Testis (tissue), 3 donors: ENCODE measurements around the gene TM4SF20. TPM values are rescaled to one million over a fixed set of nuclear protein-coding genes. Genes with fewer than 3 reads are reported as not detected.
A peak's percentile ranks its signal among the peaks of the same experiment; 100 is the strongest.

Experiments used
- DNase-seq: peaks from one replicate; pipeline ENCODE4 v3.0.0-alpha.2; 2019
- H3K27ac ChIP-seq, 2 donors: fragments of 200-600 bp; sonication (generic); one replicate each; pipeline ENCODE4 v1.5.1; 2019
- H3K27me3 ChIP-seq: fragments of 200-600 bp; sonication (generic); one replicate; pipeline ENCODE4 v1.5.1; 2019
- H3K36me3 ChIP-seq: fragments of 200-600 bp; sonication (generic); one replicate; pipeline ENCODE4 v1.5.1; 2017; ENCODE audit warnings: low read depth; ENCODE audit errors: missing control alignments
- H3K4me1 ChIP-seq: fragments of 200-600 bp; sonication (generic); one replicate; pipeline ENCODE4 v1.5.1; 2019
- H3K4me3 ChIP-seq, 2 donors: fragments of 200-600 bp; sonication (generic); one replicate each; pipeline ENCODE4 v1.5.1; 2017 to 2019
- H3K9me3 ChIP-seq: fragments of 200-600 bp; sonication (generic); one replicate; pipeline ENCODE4 v1.5.1; 2017
- CTCF ChIP-seq, 3 experiments: fragments of 450-650 bp in 2 of 3; fragments of 200-600 bp in 1 of 3; sonication (generic) in 1 of 3; IDR thresholded peaks; one replicate each; pipeline ENCODE4 v1.5.1; 2016 to 2019; ENCODE audit warnings: antibody characterized with exemption in 3 of 3, mild to moderate bottlenecking in 2 of 3, moderate library complexity in 1 of 3
- POLR2A ChIP-seq: fragments of 450-650 bp; IDR thresholded peaks from one replicate; pipeline ENCODE4 v1.6.1; 2017; ENCODE audit warnings: antibody characterized with exemption, mild to moderate bottlenecking, moderate library complexity
- WGBS, 2 donors: methylation state at CpG; one replicate each; pipeline ENCODE4 v1.1.5; 2018; 5-methylcytosine and 5-hydroxymethylcytosine counted together
- intact Hi-C: fragments of 100-400 bp; cut with DNase I; formaldehyde crosslinking; loops from one replicate; pipeline ENCODE4 v1.15.1; 2023; ENCODE audit warnings: low total_unique reads
- polyA plus RNA-seq: library from polyadenylated mRNA; stranded (reverse); fragments of 350-450 nt; fragmentation: Illumina TruSeq; extraction: RNeasy Lipid Tissue Mini Kit (QIAGEN cat#74804); gene quantifications from one replicate; pipeline ENCODE4 v1.2.3, GENCODE V29; 2014; ENCODE audit warnings: low read depth, low replicate concordance; ENCODE audit not compliant: insufficient read depth
- total RNA-seq, 2 donors: library from RNA; depleted of rRNA; stranded (reverse); fragments of >200 nt; gene quantifications; one replicate each; pipeline ENCODE4 v1.2.3, GENCODE V29; 2016

Gene TM4SF20
- total and polyA plus RNA-seq, 3 donors from 2014 or later = 0.79 to 5.5 (median 2.2) TPM

DNA sequence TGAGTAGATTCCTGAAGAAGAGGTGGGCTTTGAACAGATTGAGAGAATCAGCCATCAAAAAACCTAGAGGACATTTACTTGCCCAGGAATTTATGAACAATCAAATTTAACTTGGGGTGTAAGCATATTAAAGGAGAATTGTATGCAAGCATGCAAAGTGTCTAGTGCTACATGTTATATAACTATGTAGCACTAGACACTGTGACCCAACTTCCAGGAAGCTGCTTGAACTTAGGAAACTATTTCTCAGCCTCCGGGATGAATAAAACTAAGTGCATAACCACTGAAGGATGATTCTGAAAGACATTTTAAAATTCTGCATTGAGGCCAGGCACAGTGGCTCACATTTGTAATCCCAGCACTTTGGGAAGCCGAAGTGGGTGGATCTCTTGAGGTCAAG is 41.7 kb downstream of the TM4SF20 start:
- no peak overlapping the region for H3K4me3 ChIP-seq
- H3K27ac ChIP-seq = no peak overlapping the region
- no peaks in the 10 kb centered on the region for H3K9me3 ChIP-seq
- no peak for TF ChIP-seq CTCF (IDR thresholded peaks at IDR 0.05)
- TF ChIP-seq POLR2A = no peak
- intact Hi-C loops = no loop called here
- WGBS, 2 donors = 98 to 100% methylated on average over 2 of the region's 2 CpGs
- no peaks in the 10 kb centered on the region for H3K27me3 ChIP-seq
- DNase-seq = no peak
- no peaks in the 10 kb centered on the region for H3K36me3 ChIP-seq
- peaks cover 7% of the 10 kb centered on the region for H3K4me1 ChIP-seq

DNA sequence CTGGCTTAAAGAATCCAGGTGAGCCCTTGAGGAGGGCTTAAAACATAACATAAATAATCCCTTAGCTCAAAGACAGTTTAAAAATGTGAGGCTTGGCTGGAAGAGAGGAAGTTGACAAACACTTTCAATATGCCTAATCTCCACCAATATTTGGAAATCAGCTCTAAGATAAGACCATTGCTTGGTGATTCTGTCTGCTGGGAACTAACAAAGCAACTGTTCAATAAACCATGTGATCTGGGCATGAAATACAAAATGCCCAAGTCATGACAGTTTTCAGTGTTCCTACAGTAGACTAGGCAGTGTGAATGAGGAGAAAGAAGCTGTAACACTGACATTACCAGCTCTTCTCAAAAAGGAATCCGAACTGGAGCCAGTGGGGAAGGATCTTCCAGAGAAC is 43.4 kb downstream of the TM4SF20 start:
- WGBS, 2 donors = 79 to 82% methylated on average over 1 of the region's 1 CpG
- Histone ChIP-seq H3K36me3 (no peaks in the 10 kb centered on the region), H3K27ac (no peak overlapping the region), H3K4me3 (no peak overlapping the region), H3K9me3 (no peaks in the 10 kb centered on the region), H3K4me1 (peaks cover 7% of the 10 kb centered on the region), H3K27me3 (no peaks in the 10 kb centered on the region)
- no peak for DNase-seq
- intact Hi-C loops = no loop called here
- TF ChIP-seq POLR2A (no peak), CTCF (IDR thresholded peaks at IDR 0.05) (no peak)

- no peak for DNase-seq
- Histone ChIP-seq H3K4me3 (peak overlapping the region in 1 of 2 donors; percentile 91), H3K36me3 (no peaks in the 10 kb centered on the region), H3K27ac (no peak overlapping the region), H3K4me1 (no peaks in the 10 kb centered on the region), H3K27me3 (no peaks in the 10 kb centered on the region), H3K9me3 (no peaks in the 10 kb centered on the region)
- TF ChIP-seq POLR2A = no peak
- TF ChIP-seq CTCF (IDR thresholded peaks at IDR 0.05) = no peak
- intact Hi-C loops = no loop called here
- WGBS, 2 donors = 56 to 59% methylated on average over 6 of the region's 6 CpGs
Measured at GRCh38 chr2:227326783-227327182, 52.3 kb downstream of the TM4SF20 start.

DNA sequence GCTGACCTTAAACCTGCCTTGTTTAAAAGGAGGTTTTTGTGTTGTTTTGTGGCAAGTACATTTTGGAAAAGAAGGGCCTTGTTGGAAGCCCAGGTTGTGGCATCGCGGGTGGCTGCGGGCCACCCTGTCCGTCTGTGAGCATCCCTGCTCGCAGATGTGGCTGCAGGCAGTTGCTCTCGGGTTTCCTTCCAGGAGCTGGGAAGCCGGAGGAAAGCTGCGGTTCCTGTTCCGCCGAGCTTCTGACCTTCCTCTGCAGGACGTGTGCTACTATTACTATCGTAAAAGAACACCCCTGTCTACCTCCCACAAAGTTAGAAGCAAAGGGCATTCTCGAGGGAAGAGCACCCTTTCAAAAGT is 53.3 kb downstream of the TM4SF20 start:
- intact Hi-C loops = no loop called here
- peak overlapping the region; percentile 74 to 91 for H3K4me3 ChIP-seq
- WGBS, 2 donors = 1% methylated on average over 13 of the region's 13 CpGs

More for the DNA sequence above, 53.3 kb downstream of the TM4SF20 start:
- DNase-seq = peak; percentile 53
- TF ChIP-seq CTCF (IDR thresholded peaks at IDR 0.05) (no peak), POLR2A (no peak)
- H3K9me3 ChIP-seq = no peaks in the 10 kb centered on the region
- H3K27me3 ChIP-seq = no peaks in the 10 kb centered on the region
- no peaks in the 10 kb centered on the region for H3K36me3 ChIP-seq
- peak overlapping the region; percentile 92 to 95 for H3K27ac ChIP-seq
- no peaks in the 10 kb centered on the region for H3K4me1 ChIP-seq
